Neural cell (in vitro differentiated cells): ENCODE data around the gene TCF12. TPM values are rescaled to one million over a fixed set of nuclear protein-coding genes. Genes with fewer than 3 reads are reported as not detected.

ENCODE experiments used
- H2AFZ ChIP-seq: fragments of 200-600, 300-800 bp; sonication (generic), shearing (Covaris generic); 2 replicates; pipeline ENCODE4 v1.6.0; 2014; ENCODE audit warnings: low read depth, mild to moderate bottlenecking, antibody characterized with exemption, low read length, moderate library complexity
- H3F3A ChIP-seq: fragments of 200-600 bp; shearing (Covaris generic); 2 replicates; pipeline ENCODE4 v1.6.1; 2016; ENCODE audit warnings: mild to moderate bottlenecking, moderate library complexity, mixed read lengths, antibody characterized with exemption, low read length; ENCODE audit not compliant: insufficient read depth, poor library complexity, severe bottlenecking
- H3K27ac ChIP-seq: fragments of 200-600, 300-800 bp; sonication (generic), shearing (Covaris generic); 2 replicates; pipeline ENCODE4 v1.5.1; 2014; ENCODE audit warnings: mild to moderate bottlenecking, low read length, moderate library complexity
- H3K27me3 ChIP-seq: fragments of 300-800, 200-600 bp; sonication (generic), shearing (Covaris generic); 2 replicates; pipeline ENCODE4 v1.6.0; 2014; ENCODE audit warnings: mild to moderate bottlenecking, low read depth, low read length, moderate library complexity; ENCODE audit not compliant: insufficient read depth
- H3K36me3 ChIP-seq: fragments of 300-800, 200-600 bp; sonication (generic), shearing (Covaris generic); 2 replicates; pipeline ENCODE4 v1.5.1; 2014; ENCODE audit warnings: mild to moderate bottlenecking, antibody characterized with exemption, low read length, moderate library complexity; ENCODE audit not compliant: insufficient read depth
- H3K4me2 ChIP-seq: fragments of 300-800, 200-600 bp; sonication (generic), shearing (Covaris generic); 2 replicates; pipeline ENCODE4 v1.6.0; 2014; ENCODE audit warnings: mild to moderate bottlenecking, low read length
- H3K4me3 ChIP-seq: fragments of 300-800, 200-600 bp; sonication (generic), shearing (Covaris generic); 2 replicates; pipeline ENCODE4 v1.5.1; 2014; ENCODE audit warnings: mild to moderate bottlenecking, low read length, moderate library complexity
- H3K79me2 ChIP-seq: fragments of 200-600 bp; shearing (Covaris generic); replicated peaks from 2 replicates; pipeline ENCODE4 v1.6.0; 2014; ENCODE audit warnings: mild to moderate bottlenecking, low read length, moderate library complexity; ENCODE audit not compliant: insufficient read depth
- H3K9ac ChIP-seq: fragments of 300-800, 200-600 bp; sonication (generic), shearing (Covaris generic); 2 replicates; pipeline ENCODE4 v1.6.1; 2016; ENCODE audit warnings: mild to moderate bottlenecking, low read length, mixed read lengths
- H3K9me2 ChIP-seq: fragments of 200-600 bp; shearing (Covaris generic); 2 replicates; pipeline ENCODE4 v1.6.1; 2016; ENCODE audit warnings: mild to moderate bottlenecking, low read length, mixed read lengths; ENCODE audit not compliant: insufficient read depth
- H3K9me3 ChIP-seq: fragments of 200-600, 300-800 bp; sonication (generic), shearing (Covaris generic); 2 replicates; pipeline ENCODE4 v1.6.1; 2016; ENCODE audit warnings: mild to moderate bottlenecking, mixed run types, low read length, moderate library complexity, mixed read lengths
- H4K20me1 ChIP-seq: fragments of 200-600 bp; shearing (Covaris generic); 2 replicates; pipeline ENCODE4 v1.6.1; 2016; ENCODE audit warnings: mild to moderate bottlenecking, mixed run types; ENCODE audit not compliant: insufficient read depth
- EP300 ChIP-seq: fragments of 450-650 bp; conservative IDR thresholded peaks from 2 replicates; pipeline ENCODE4 v1.6.1; 2014; ENCODE audit warnings: antibody characterized with exemption, mild to moderate bottlenecking, moderate library complexity; ENCODE audit not compliant: poor library complexity, severe bottlenecking
- MXI1 ChIP-seq: fragments of 450-650 bp; conservative IDR thresholded peaks from 2 replicates; pipeline ENCODE4 v1.6.1; 2014; ENCODE audit warnings: antibody characterized with exemption, mild to moderate bottlenecking; ENCODE audit not compliant: poor library complexity, severe bottlenecking
- POLR2AphosphoS5 ChIP-seq: IDR thresholded peaks from 2 replicates; pipeline ENCODE4 v1.6.1; 2012
- REST ChIP-seq: IDR thresholded peaks from 2 replicates; pipeline ENCODE4 v1.6.1; 2012; ENCODE audit warnings: borderline replicate concordance
- SMC3 ChIP-seq: fragments of 450-650 bp; conservative IDR thresholded peaks from 2 replicates; pipeline ENCODE4 v1.6.1; 2014; ENCODE audit warnings: antibody characterized with exemption, mild to moderate bottlenecking, moderate library complexity; ENCODE audit not compliant: poor library complexity
- TAF1 ChIP-seq: IDR thresholded peaks from 2 replicates; pipeline ENCODE4 v1.6.1; 2012; ENCODE audit warnings: low read depth
- polyA plus RNA-seq: library from polyadenylated mRNA; depleted of rRNA; stranded (reverse); fragments of >200 nt; gene quantifications from 2 replicates; pipeline ENCODE4 v1.2.3, GENCODE V29; 2014
- TF ChIP-seq, protein P1 (sequence below): fragments of 450-650 bp; IDR thresholded peaks from 2 replicates; pipeline ENCODE4 v1.5.1; 2014; ENCODE audit warnings: antibody characterized with exemption, mild to moderate bottlenecking, moderate library complexity; ENCODE audit not compliant: poor library complexity, severe bottlenecking

TCF12 gene
- polyA plus RNA-seq, 1 donor from 2014 or later = 52.7 TPM

DNA sequence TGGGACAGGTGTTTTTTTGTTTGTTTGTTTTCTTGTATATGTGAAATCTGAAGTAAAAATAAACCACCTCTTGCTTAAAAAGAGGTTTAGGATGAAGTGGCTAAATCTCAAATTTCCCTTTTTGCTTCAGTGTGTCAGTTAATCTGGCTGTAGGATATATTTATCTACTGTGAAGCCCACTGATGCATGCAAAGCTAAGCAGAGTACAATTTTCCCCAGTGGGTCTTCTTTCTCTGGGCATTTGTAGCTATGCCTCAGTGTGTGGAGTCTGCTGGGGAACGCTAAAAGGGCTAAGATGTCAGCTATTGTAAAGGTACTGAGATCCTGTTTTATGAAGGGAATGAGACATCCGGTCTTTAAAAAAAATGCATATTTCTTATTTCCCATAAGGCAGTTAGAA is 190.6 kb downstream of the TCF12 start:
- H3K27me3 ChIP-seq = no peaks in the 10 kb centered on the region
- H3K4me3 ChIP-seq = no peak overlapping the region
- no peaks in the 10 kb centered on the region for H4K20me1 ChIP-seq
- H3K4me2 ChIP-seq = no peak overlapping the region
- no peak overlapping the region for H3K9ac ChIP-seq
- H2AFZ ChIP-seq = no peak overlapping the region
- H3F3A ChIP-seq = no peaks in the 10 kb centered on the region
- no peaks in the 10 kb centered on the region for H3K36me3 ChIP-seq
- no peak for TF ChIP-seq POLR2AphosphoS5
- no peak for TF ChIP-seq REST
- TF ChIP-seq TAF1 = no peak
- TF ChIP-seq EP300 = no peak
- TF ChIP-seq MXI1 = no peak
- H3K9me2 ChIP-seq = no peaks in the 10 kb centered on the region
- H3K27ac ChIP-seq = no peak overlapping the region
- H3K9me3 ChIP-seq = peaks cover 5% of the 10 kb centered on the region
- peaks cover 8% of the 10 kb centered on the region for H3K79me2 ChIP-seq

DNA sequence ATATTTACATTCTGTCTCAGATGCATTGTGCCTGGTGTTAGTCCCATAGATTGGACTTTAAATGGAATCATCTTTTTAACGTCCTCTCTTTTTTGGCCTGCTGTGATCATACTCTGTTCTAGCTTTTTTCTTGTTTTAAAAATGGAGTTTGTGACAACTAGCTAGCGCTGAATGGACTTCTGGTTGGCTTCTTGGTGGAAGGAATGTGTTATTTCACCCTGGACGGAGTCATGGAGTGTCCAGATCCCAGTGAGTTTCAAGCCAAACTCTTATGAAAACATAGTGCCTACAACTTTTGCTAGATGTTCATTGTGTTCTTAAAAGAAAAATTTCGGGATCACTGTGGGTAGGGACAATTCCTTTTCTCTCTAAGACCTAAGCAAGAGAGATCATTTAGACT is 192.6 kb downstream of the TCF12 start:
- Histone ChIP-seq H4K20me1 (no peaks in the 10 kb centered on the region), H3K4me3 (no peak overlapping the region), H3K36me3 (no peaks in the 10 kb centered on the region), H3K27ac (no peak overlapping the region), H3K27me3 (no peaks in the 10 kb centered on the region), H3F3A (no peaks in the 10 kb centered on the region), H3K9ac (no peak overlapping the region), H3K9me3 (peaks cover 5% of the 10 kb centered on the region), H3K79me2 (peaks cover 19% of the 10 kb centered on the region), H3K4me2 (no peak overlapping the region), H3K9me2 (no peaks in the 10 kb centered on the region), H2AFZ (no peak overlapping the region)
- TF ChIP-seq POLR2AphosphoS5 (no peak), REST (no peak), EP300 (no peak), SMC3 (no peak)
- TF ChIP-seq, protein P1, sequence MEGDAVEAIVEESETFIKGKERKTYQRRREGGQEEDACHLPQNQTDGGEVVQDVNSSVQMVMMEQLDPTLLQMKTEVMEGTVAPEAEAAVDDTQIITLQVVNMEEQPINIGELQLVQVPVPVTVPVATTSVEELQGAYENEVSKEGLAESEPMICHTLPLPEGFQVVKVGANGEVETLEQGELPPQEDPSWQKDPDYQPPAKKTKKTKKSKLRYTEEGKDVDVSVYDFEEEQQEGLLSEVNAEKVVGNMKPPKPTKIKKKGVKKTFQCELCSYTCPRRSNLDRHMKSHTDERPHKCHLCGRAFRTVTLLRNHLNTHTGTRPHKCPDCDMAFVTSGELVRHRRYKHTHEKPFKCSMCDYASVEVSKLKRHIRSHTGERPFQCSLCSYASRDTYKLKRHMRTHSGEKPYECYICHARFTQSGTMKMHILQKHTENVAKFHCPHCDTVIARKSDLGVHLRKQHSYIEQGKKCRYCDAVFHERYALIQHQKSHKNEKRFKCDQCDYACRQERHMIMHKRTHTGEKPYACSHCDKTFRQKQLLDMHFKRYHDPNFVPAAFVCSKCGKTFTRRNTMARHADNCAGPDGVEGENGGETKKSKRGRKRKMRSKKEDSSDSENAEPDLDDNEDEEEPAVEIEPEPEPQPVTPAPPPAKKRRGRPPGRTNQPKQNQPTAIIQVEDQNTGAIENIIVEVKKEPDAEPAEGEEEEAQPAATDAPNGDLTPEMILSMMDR = no peak
